Kidney epithelial cell (primary cell): ENCODE measurements around the gene PEPD. TPM values are rescaled to one million over a fixed set of nuclear protein-coding genes. Genes with fewer than 3 reads are reported as not detected.

Experiments used
- DNase-seq: peaks from one replicate; pipeline ENCODE4 v3.0.0-alpha.2; 2010; ENCODE audit warnings: low read depth
- H3K27me3 ChIP-seq: 2 replicates; pipeline ENCODE4 v1.6.0; 2011; ENCODE audit warnings: low read length; ENCODE audit not compliant: control insufficient read depth, insufficient read depth
- H3K36me3 ChIP-seq: 2 replicates; pipeline ENCODE4 v1.5.1; 2011; ENCODE audit warnings: low read length; ENCODE audit not compliant: control insufficient read depth, insufficient read depth
- H3K4me3 ChIP-seq: 2 replicates; pipeline ENCODE4 v1.5.1; 2011; ENCODE audit warnings: low read depth, mild to moderate bottlenecking, control low read depth, low read length
- CTCF ChIP-seq: IDR thresholded peaks from 2 replicates; pipeline ENCODE4 v1.5.1; 2011; ENCODE audit warnings: mild to moderate bottlenecking, moderate library complexity, low read length, control low read depth, inconsistent platforms; ENCODE audit not compliant: insufficient read depth, poor library complexity, severe bottlenecking
- total RNA-seq: library from RNA; depleted of rRNA; stranded (reverse); fragments of >200 nt; gene quantifications from 2 replicates; pipeline ENCODE4 v1.2.3, GENCODE V29; 2015

The PEPD gene
- total RNA-seq, 1 donor from 2014 or later: 88.6 TPM

GRCh38 chr19:33508941-33509614 lies 12.5 kb downstream of the PEPD start:
- Histone ChIP-seq H3K4me3 (no peak overlapping the region), H3K27me3 (no peaks in the 10 kb centered on the region), H3K36me3 (no peaks in the 10 kb centered on the region)
- TF ChIP-seq CTCF: no peak
- DNase-seq: no peak

DNA sequence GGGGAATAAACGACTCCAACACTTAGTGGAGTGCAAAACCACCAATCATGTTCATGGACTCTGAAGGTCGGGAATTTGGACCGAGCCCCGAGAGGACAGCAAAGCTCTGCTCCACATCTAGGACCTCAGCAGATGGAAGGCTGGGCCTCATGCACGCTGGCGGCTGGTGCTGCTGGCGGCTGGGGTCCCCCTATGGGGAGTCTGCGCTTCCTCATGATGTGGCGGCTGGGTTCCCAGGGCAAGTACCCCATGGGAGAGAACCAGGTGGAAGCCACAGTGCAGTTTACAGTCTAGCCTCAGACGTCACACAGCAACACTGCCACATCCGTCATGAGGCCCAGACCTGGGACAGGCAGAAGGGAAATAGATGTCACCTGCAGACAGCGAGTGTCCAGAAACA lies 13.2 kb downstream of the PEPD start:
- H3K4me3 ChIP-seq: no peak overlapping the region
- no peak for DNase-seq
- no peaks in the 10 kb centered on the region for H3K36me3 ChIP-seq
- TF ChIP-seq CTCF: no peak
- H3K27me3 ChIP-seq: no peaks in the 10 kb centered on the region

DNA sequence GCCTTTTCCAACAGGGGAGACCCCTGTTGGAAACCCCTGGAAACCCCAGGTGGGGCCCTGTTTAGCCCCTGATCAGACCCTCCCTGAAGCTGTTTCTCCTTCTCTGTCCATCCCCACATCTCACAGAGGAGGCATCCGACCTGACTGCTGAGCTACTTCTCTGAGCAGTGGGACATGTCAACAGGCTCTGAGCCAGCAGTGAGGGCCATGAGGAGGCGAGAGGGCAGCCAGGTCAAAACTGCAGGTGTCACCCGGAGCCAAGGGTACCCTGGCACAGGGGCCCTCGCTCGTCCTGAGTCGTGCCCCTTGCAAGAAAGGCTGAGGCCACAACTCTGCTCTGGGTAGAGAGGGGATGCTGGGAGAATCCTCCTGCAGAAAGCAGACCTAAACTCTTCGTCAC lies 13.6 kb downstream of the PEPD start:
- TF ChIP-seq CTCF: no peak
- Histone ChIP-seq H3K4me3 (no peak overlapping the region), H3K36me3 (no peaks in the 10 kb centered on the region), H3K27me3 (no peaks in the 10 kb centered on the region)
- DNase-seq: no peak

DNA sequence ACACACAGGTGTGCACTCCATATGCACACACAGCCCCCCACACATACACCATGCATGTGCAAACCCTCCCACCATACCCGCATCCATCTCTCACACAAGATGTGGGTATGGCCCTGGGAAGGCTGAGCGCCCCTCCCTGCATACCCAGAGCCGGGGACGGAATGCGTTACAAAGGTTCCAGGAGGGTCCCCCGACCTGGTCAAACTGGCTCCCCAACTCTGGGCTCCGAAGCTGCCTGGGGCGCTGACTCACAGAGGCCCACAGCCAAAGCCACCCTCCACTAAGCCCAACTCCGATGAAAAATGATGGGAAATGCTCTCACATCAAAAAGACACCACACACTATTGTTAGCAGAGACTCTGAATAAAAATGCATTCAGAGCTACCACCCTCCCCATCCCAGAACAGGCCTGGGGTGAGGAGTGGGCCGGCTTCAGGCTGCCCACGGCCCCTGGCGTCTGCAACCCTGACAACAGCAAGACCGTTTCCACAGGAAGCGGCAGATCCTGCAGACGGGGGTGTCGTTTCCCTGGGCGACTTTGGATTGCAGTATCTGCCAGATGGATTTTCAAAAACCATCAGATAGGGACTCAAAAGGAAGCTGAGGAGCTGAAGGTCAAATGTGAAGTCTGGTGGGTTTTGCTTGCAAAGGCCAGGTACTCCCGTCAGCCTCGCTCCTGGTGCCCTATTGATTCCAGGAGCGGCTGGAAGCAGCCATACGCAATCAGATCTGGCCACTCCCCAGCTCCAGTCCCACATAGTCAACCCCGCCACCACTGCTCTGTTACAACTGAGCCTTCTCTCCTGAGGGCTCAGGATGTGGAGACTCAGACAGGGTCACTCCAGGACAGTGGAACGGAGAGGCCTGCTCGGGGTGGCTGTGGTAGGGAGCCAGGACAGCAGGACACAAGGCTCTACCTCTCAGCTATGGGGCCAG lies 14.3 kb downstream of the PEPD start:
- Histone ChIP-seq H3K36me3 (no peaks in the 10 kb centered on the region), H3K27me3 (no peaks in the 10 kb centered on the region), H3K4me3 (no peak overlapping the region)
- DNase-seq: no peak
- no peak for TF ChIP-seq CTCF

DNA sequence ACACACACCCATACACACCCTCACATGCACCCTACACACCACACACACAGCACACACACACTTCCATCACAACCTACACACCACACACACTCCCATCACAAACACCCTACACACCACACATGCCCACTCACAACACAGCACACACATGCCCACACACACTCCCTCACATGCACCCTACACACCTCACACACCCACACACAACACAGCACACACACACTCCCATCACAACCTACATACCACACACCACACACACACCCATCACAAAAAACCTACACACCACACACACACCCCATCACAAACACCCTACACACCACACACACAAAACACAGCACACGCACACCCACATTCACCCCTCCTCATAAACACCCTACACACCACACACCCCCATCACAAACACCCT lies 15.1 kb downstream of the PEPD start:
- H3K36me3 ChIP-seq: no peaks in the 10 kb centered on the region
- no peaks in the 10 kb centered on the region for H3K27me3 ChIP-seq
- H3K4me3 ChIP-seq: no peak overlapping the region
- no peak for DNase-seq
- no peak for TF ChIP-seq CTCF

GRCh38 chr19:33505823-33506222 lies 15.8 kb downstream of the PEPD start:
- H3K36me3 ChIP-seq: no peaks in the 10 kb centered on the region
- DNase-seq: no peak
- H3K27me3 ChIP-seq: no peaks in the 10 kb centered on the region
- no peak overlapping the region for H3K4me3 ChIP-seq
- TF ChIP-seq CTCF: no peak
